Ectodermal cell (in vitro differentiated cells): ENCODE data around the gene RAB11FIP4.

Experiments
- H3K27ac ChIP-seq: 2 replicates; pipeline ENCODE4 v1.7.0; 2013; ENCODE audit warnings: mild to moderate bottlenecking, low read depth, low read length; ENCODE audit not compliant: insufficient read depth, poor library complexity, severe bottlenecking
- H3K27me3 ChIP-seq: 2 replicates; pipeline ENCODE4 v1.7.0; 2013; ENCODE audit warnings: mild to moderate bottlenecking, low read length; ENCODE audit not compliant: insufficient read depth, control insufficient read depth, poor library complexity, severe bottlenecking
- H3K36me3 ChIP-seq: one replicate; pipeline ENCODE4 v1.7.0; 2013; ENCODE audit warnings: low read length; ENCODE audit not compliant: control insufficient read depth, insufficient read depth
- H3K4me1 ChIP-seq: one replicate; pipeline ENCODE4 v1.7.0; 2013; ENCODE audit warnings: low read length; ENCODE audit not compliant: control insufficient read depth, insufficient read depth
- H3K4me3 ChIP-seq: 2 replicates; pipeline ENCODE4 v1.7.0; 2013; ENCODE audit warnings: low read depth, low read length, control low read depth; ENCODE audit not compliant: insufficient read depth
- H3K9me3 ChIP-seq: 2 replicates; pipeline ENCODE4 v1.7.0; 2013; ENCODE audit warnings: mild to moderate bottlenecking, low read length, moderate library complexity; ENCODE audit not compliant: control insufficient read depth
- WGBS, 2 experiments: methylation state at CpG; one replicate each; pipeline ENCODE4 v1.1.7; 2013; ENCODE audit warnings: missing lambda C conversion rate in 2 of 2; 5-methylcytosine and 5-hydroxymethylcytosine counted together

The RAB11FIP4 gene

GRCh38 chr17:31386542-31387075, 4.9 kb upstream of the RAB11FIP4 start:
- no peak overlapping the region for H3K4me3 ChIP-seq
- 95 to 99% methylated on average over 3 of the region's 3 CpGs for WGBS, 2 experiments

GRCh38 chr17:31387438-31387837, 4.0 kb upstream of the RAB11FIP4 start:
- WGBS, 2 experiments = 91 to 92% methylated on average over 12 of the region's 12 CpGs
- Histone ChIP-seq H3K36me3 (no peaks in the 10 kb centered on the region), H3K9me3 (no peaks in the 10 kb centered on the region), H3K27me3 (peaks cover 28% of the 10 kb centered on the region), H3K27ac (no peak overlapping the region), H3K4me1 (peaks cover 11% of the 10 kb centered on the region), H3K4me3 (no peak overlapping the region)

More at GRCh38 chr17:31386542-31387075, 4.9 kb upstream of the RAB11FIP4 start:
- Histone ChIP-seq H3K4me1 (peaks cover 6% of the 10 kb centered on the region), H3K27me3 (peaks cover 20% of the 10 kb centered on the region), H3K9me3 (no peaks in the 10 kb centered on the region), H3K27ac (no peak overlapping the region), H3K36me3 (no peaks in the 10 kb centered on the region)

- no peak overlapping the region for H3K4me3 ChIP-seq
- WGBS, 2 experiments = 93 to 96% methylated on average over 2 of the region's 2 CpGs
- no peaks in the 10 kb centered on the region for H3K9me3 ChIP-seq
- H3K27ac ChIP-seq = no peak overlapping the region
- H3K27me3 ChIP-seq = peaks cover 37% of the 10 kb centered on the region
- H3K36me3 ChIP-seq = no peaks in the 10 kb centered on the region
- peaks cover 12% of the 10 kb centered on the region for H3K4me1 ChIP-seq
Observed at GRCh38 chr17:31388351-31388750, 3.1 kb upstream of the RAB11FIP4 start.

- Histone ChIP-seq H3K9me3 (no peaks in the 10 kb centered on the region), H3K27me3 (peaks cover 44% of the 10 kb centered on the region), H3K4me1 (peaks cover 12% of the 10 kb centered on the region), H3K27ac (no peak overlapping the region), H3K36me3 (no peaks in the 10 kb centered on the region), H3K4me3 (no peak overlapping the region)
- WGBS, 2 experiments = 66 to 68% methylated on average over 18 of the region's 18 CpGs
Observed at GRCh38 chr17:31388770-31389656, 2.5 kb upstream of the RAB11FIP4 start.

- Histone ChIP-seq H3K4me1 (peaks cover 12% of the 10 kb centered on the region), H3K4me3 (no peak overlapping the region), H3K27ac (no peak overlapping the region), H3K27me3 (peaks cover 49% of the 10 kb centered on the region), H3K36me3 (no peaks in the 10 kb centered on the region), H3K9me3 (no peaks in the 10 kb centered on the region)
- WGBS, 2 experiments = 70 to 71% methylated on average over 22 of the region's 22 CpGs
Observed at GRCh38 chr17:31389657-31390381, 1.7 kb upstream of the RAB11FIP4 start.

- Histone ChIP-seq H3K4me1 (peaks cover 12% of the 10 kb centered on the region), H3K27me3 (peaks cover 49% of the 10 kb centered on the region), H3K4me3 (no peak overlapping the region), H3K27ac (no peak overlapping the region), H3K9me3 (no peaks in the 10 kb centered on the region), H3K36me3 (no peaks in the 10 kb centered on the region)
- WGBS, 2 experiments = 78 to 84% methylated on average over 8 of the region's 8 CpGs
Observed at GRCh38 chr17:31390426-31390747, 1.1 kb upstream of the RAB11FIP4 start.

GRCh38 chr17:31390748-31391495, 553 bp upstream of the RAB11FIP4 start:
- Histone ChIP-seq H3K27me3 (peaks cover 49% of the 10 kb centered on the region), H3K27ac (no peak overlapping the region), H3K4me3 (peak overlapping the region; percentile 30), H3K9me3 (no peaks in the 10 kb centered on the region), H3K4me1 (peaks cover 12% of the 10 kb centered on the region), H3K36me3 (no peaks in the 10 kb centered on the region)
- WGBS, 2 experiments = 18 to 21% methylated on average over 56 of the region's 56 CpGs

GRCh38 chr17:31392002-31392855, 754 bp downstream of the RAB11FIP4 start:
- 29 to 30% methylated on average over 51 to 52 of the region's 52 CpGs for WGBS, 2 experiments
- no peaks in the 10 kb centered on the region for H3K9me3 ChIP-seq
- H3K36me3 ChIP-seq = no peaks in the 10 kb centered on the region
- H3K27ac ChIP-seq = no peak overlapping the region
- H3K4me3 ChIP-seq = peak overlapping the region; percentile 33
- peaks cover 12% of the 10 kb centered on the region for H3K4me1 ChIP-seq
- peaks cover 49% of the 10 kb centered on the region for H3K27me3 ChIP-seq
